H1 (cell line): ENCODE data around the gene OSBPL2. TPM values are rescaled to one million over a fixed set of nuclear protein-coding genes. Genes with fewer than 3 reads are reported as not detected.

ENCODE experiments used
- CTCF ChIA-PET: fragments of 300-600 bp; sonication (Branson Sonifier 250); formaldehyde crosslinking; loops from one replicate; lab custom pipeline; 2021; ENCODE audit not compliant: partially characterized antibody; lab: Charles Lee
- POLR2A ChIA-PET: fragments of 300-600 bp; sonication (Branson Sonifier 250); formaldehyde crosslinking; loops from one replicate; lab custom pipeline; 2021; ENCODE audit warnings: inconsistent platforms; ENCODE audit not compliant: partially characterized antibody; lab: Charles Lee
- DNase-seq, 2 experiments: peaks; one replicate each; pipeline versions ENCODE4 v3.0.0 to v3.0.0-alpha.2; 2010 to 2022; ENCODE audit warnings: low spot score in 2 of 2, low read depth in 1 of 2, mixed read lengths in 1 of 2
- FAIRE-seq: peaks from 2 replicates; lab custom pipeline; 2011; peaks lifted over from hg19 to GRCh38; lab: Jason Lieb, UNC
- H2AFZ ChIP-seq: 2 replicates; pipeline ENCODE4 v1.8.1; 2012; ENCODE audit warnings: low read length, inconsistent platforms
- H2AK5ac ChIP-seq: 2 replicates; pipeline ENCODE4 v1.6.1; 2013; ENCODE audit warnings: low read depth, low read length
- H2BK120ac ChIP-seq: replicated peaks from 2 replicates; pipeline ENCODE3; 2013; ENCODE audit warnings: low read depth, low read length, inconsistent platforms
- H2BK12ac ChIP-seq: 2 replicates; pipeline ENCODE4 v1.6.1; 2013; ENCODE audit warnings: low read depth, low read length
- H2BK15ac ChIP-seq: 2 replicates; pipeline ENCODE4 v1.6.1; 2013; ENCODE audit warnings: low read length
- H2BK20ac ChIP-seq: 2 replicates; pipeline ENCODE4 v1.6.1; 2013; ENCODE audit warnings: low read length
- H2BK5ac ChIP-seq: 2 replicates; pipeline ENCODE4 v1.6.1; 2013; ENCODE audit warnings: low read depth, low read length
- H3K14ac ChIP-seq: 2 replicates; pipeline ENCODE4 v1.6.1; 2013; ENCODE audit warnings: inconsistent platforms; ENCODE audit not compliant: insufficient read length
- H3K18ac ChIP-seq: 2 replicates; pipeline ENCODE4 v1.6.1; 2013; ENCODE audit warnings: low read length; ENCODE audit errors: extremely low read depth
- H3K23ac ChIP-seq: 2 replicates; pipeline ENCODE4 v1.6.1; 2013; ENCODE audit warnings: inconsistent platforms; ENCODE audit not compliant: insufficient read length
- H3K23me2 ChIP-seq: 2 replicates; pipeline ENCODE4 v1.6.1; 2013; ENCODE audit warnings: low read depth, low read length
- H3K27ac ChIP-seq: 2 replicates; pipeline ENCODE4 v1.6.1; 2011; ENCODE audit warnings: low read depth, low read length, inconsistent platforms
- H3K27me3 ChIP-seq, 4 experiments: replicated peaks in 1 of 4; 1 replicate in 1 of 4; 2 replicates in 3 of 4; pipeline versions ENCODE4 v1.6.1 to v1.8.1; 2011 to 2013; ENCODE audit warnings: low read length in 3 of 4, mild to moderate bottlenecking in 3 of 4, inconsistent platforms in 2 of 4, mixed read lengths in 2 of 4, moderate library complexity in 1 of 4; ENCODE audit not compliant: control insufficient read depth in 3 of 4, insufficient read depth in 3 of 4; ENCODE audit errors: extremely low read depth in 1 of 4
- H3K36me3 ChIP-seq, 4 experiments: 2 replicates each; pipeline versions ENCODE4 v1.6.1 to v1.8.1; 2011 to 2013; ENCODE audit warnings: mild to moderate bottlenecking in 4 of 4, low read length in 3 of 4, moderate library complexity in 2 of 4, control low read depth in 1 of 4, inconsistent platforms in 1 of 4; ENCODE audit not compliant: insufficient read depth in 4 of 4, control insufficient read depth in 2 of 4
- H3K4ac ChIP-seq: replicated peaks from 2 replicates; pipeline ENCODE3; 2013; ENCODE audit warnings: low read length, low read depth, mixed read lengths, inconsistent platforms; ENCODE audit not compliant: insufficient read length
- H3K4me1 ChIP-seq, 4 experiments: replicated peaks in 1 of 4; 1 replicate in 1 of 4; 2 replicates in 3 of 4; pipeline versions ENCODE4 v1.6.1 to v1.8.1; 2011 to 2013; ENCODE audit warnings: low read length in 3 of 4, inconsistent platforms in 2 of 4, mixed read lengths in 1 of 4; ENCODE audit not compliant: insufficient read depth in 4 of 4, control insufficient read depth in 3 of 4
- H3K4me2 ChIP-seq, 2 experiments: 2 replicates each; pipeline versions ENCODE4 v1.6.1 to v1.8.1; 2011 to 2013; ENCODE audit warnings: low read depth in 2 of 2, low read length in 2 of 2, control low read depth in 1 of 2, inconsistent platforms in 1 of 2, mild to moderate bottlenecking in 1 of 2; ENCODE audit not compliant: insufficient read depth in 1 of 2
- H3K4me3 ChIP-seq, 4 experiments: fragments of 200-600, 300-600 bp in 1 of 4; sonication (generic), shearing (Covaris generic), sonication (Bioruptor Twin) in 1 of 4; 2 replicates each; pipeline versions ENCODE4 v1.5.1 to v1.8.1; 2011 to 2016; ENCODE audit warnings: low read length in 4 of 4, low read depth in 3 of 4, control low read depth in 2 of 4, inconsistent platforms in 2 of 4, mild to moderate bottlenecking in 2 of 4, mixed read lengths in 1 of 4, moderate library complexity in 1 of 4; ENCODE audit not compliant: insufficient read depth in 2 of 4; ENCODE audit errors: extremely low read depth in 1 of 4
- H3K56ac ChIP-seq: replicated peaks from 2 replicates; pipeline ENCODE3; 2013; ENCODE audit warnings: low read depth, mild to moderate bottlenecking, mixed read lengths, low read length, inconsistent platforms; ENCODE audit not compliant: insufficient read length
- H3K79me1 ChIP-seq: 2 replicates; pipeline ENCODE4 v1.6.1; 2013; ENCODE audit warnings: low read depth, low read length, control low read depth
- H3K79me2 ChIP-seq, 2 experiments: 2 replicates each; pipeline versions ENCODE4 v1.6.1 to v1.8.1; 2012 to 2013; ENCODE audit warnings: low read length in 2 of 2, mild to moderate bottlenecking in 2 of 2, inconsistent platforms in 1 of 2; ENCODE audit not compliant: insufficient read depth in 2 of 2, control insufficient read depth in 1 of 2
- H3K9ac ChIP-seq, 4 experiments: replicated peaks in 1 of 4; 1 replicate in 1 of 4; 2 replicates in 3 of 4; pipeline versions ENCODE4 v1.6.1 to v1.8.1; 2011 to 2013; ENCODE audit warnings: low read depth in 3 of 4, low read length in 3 of 4, control low read depth in 2 of 4, mild to moderate bottlenecking in 2 of 4, moderate library complexity in 2 of 4, inconsistent platforms in 1 of 4; ENCODE audit errors: extremely low read depth in 1 of 4
- H3K9me3 ChIP-seq, 2 experiments: 2 replicates each; pipeline versions ENCODE4 v1.6.1 to v1.8.1; 2012 to 2013; ENCODE audit warnings: mild to moderate bottlenecking in 2 of 2, moderate library complexity in 2 of 2, control low read depth in 1 of 2, inconsistent platforms in 1 of 2, low read depth in 1 of 2, low read length in 1 of 2, mixed read lengths in 1 of 2; ENCODE audit not compliant: insufficient read depth in 2 of 2
- H4K20me1 ChIP-seq, 2 experiments: replicated peaks in 1 of 2; 2 replicates each; pipeline versions ENCODE3 to v1.8.1; 2011 to 2013; ENCODE audit warnings: inconsistent platforms in 2 of 2, low read length in 2 of 2, mild to moderate bottlenecking in 1 of 2; ENCODE audit not compliant: insufficient read depth in 2 of 2, control insufficient read depth in 1 of 2
- H4K5ac ChIP-seq: 2 replicates; pipeline ENCODE4 v1.6.1; 2013; ENCODE audit warnings: low read length, low read depth, mixed read lengths, inconsistent platforms; ENCODE audit not compliant: insufficient read length
- H4K8ac ChIP-seq: 2 replicates; pipeline ENCODE4 v1.8.0; 2013; ENCODE audit warnings: mild to moderate bottlenecking, moderate library complexity, low read length, inconsistent platforms; ENCODE audit not compliant: insufficient read depth; ENCODE audit errors: extremely low read depth
- H4K91ac ChIP-seq: replicated peaks from 2 replicates; pipeline ENCODE3; 2013; ENCODE audit warnings: low read length, mixed read lengths, inconsistent platforms; ENCODE audit not compliant: insufficient read length
- CREB1 ChIP-seq: IDR thresholded peaks from 2 replicates; pipeline ENCODE4 v1.6.1; 2012; ENCODE audit warnings: inconsistent platforms
- KDM4A ChIP-seq: IDR thresholded peaks from one replicate; pipeline ENCODE4 v1.7.1; 2012; ENCODE audit warnings: low read depth, mild to moderate bottlenecking, moderate library complexity, low read length, inconsistent platforms; ENCODE audit not compliant: severe bottlenecking
- SIN3A ChIP-seq, 2 experiments: IDR thresholded peaks in 1 of 2; conservative IDR thresholded peaks in 1 of 2; 2 replicates each; pipeline ENCODE4 v1.6.1; 2011 to 2012; ENCODE audit warnings: low read length in 2 of 2, improper control_type of control experiment in 1 of 2, low read depth in 1 of 2, mild to moderate bottlenecking in 1 of 2
- TBP ChIP-seq: IDR thresholded peaks from 2 replicates; pipeline ENCODE4 v1.6.1; 2011; ENCODE audit warnings: low read depth, low read length, improper control_type of control experiment
- WGBS, 2 experiments: shearing (Covaris generic) in 1 of 2; methylation state at CpG; one replicate each; pipeline versions ENCODE4 v1.1.6 to v1.1.7; 2013 to 2015; ENCODE audit warnings: low lambda C conversion rate in 2 of 2, mixed read lengths in 2 of 2, inconsistent platforms in 1 of 2, low coverage in 1 of 2, missing lambda C conversion rate in 1 of 2; ENCODE audit not compliant: insufficient replicate concordance in 2 of 2, insufficient coverage in 1 of 2, insufficient read length in 1 of 2; ENCODE audit errors: extremely low coverage in 1 of 2, missing lambda C conversion rate in 1 of 2; 5-methylcytosine and 5-hydroxymethylcytosine counted together
- polyA plus RNA-seq, 7 experiments: library from polyadenylated mRNA; depleted of rRNA in 3 of 7; stranded (reverse) in 5 of 7; unstranded in 2 of 7; fragments of >200 nt in 5 of 7; fragments of 200-250 nt in 2 of 7; gene quantifications; 1 replicate in 5 of 7; 2 replicates in 1 of 7; 4 replicates in 1 of 7; pipeline versions ENCODE4 v1.2.1 to v1.2.3, GENCODE V29; 2011 to 2013; ENCODE audit warnings: missing spikeins in 2 of 7, mixed read lengths in 2 of 7
- total RNA-seq: library from RNA; stranded (reverse); fragmentation: NEBNext Ultra II Directional; extraction: Animal tissue kit (Norgen Biotek cat#: 25700); gene quantifications from 2 replicates; pipeline ENCODE4 v1.2.1, GENCODE V29; 2021
- TF ChIP-seq, protein P1 (sequence below): IDR thresholded peaks from 2 replicates; pipeline ENCODE4 v1.6.1; 2012; ENCODE audit warnings: inconsistent platforms
- TF ChIP-seq, protein P2 (sequence below), 3 experiments: IDR thresholded peaks; 1 replicate in 2 of 3; 2 replicates in 1 of 3; pipeline versions ENCODE4 v1.5.1 to v1.6.1; 2011; ENCODE audit warnings: low read length in 3 of 3, mild to moderate bottlenecking in 3 of 3, inconsistent platforms in 2 of 3, low read depth in 1 of 3, moderate library complexity in 1 of 3; ENCODE audit not compliant: insufficient read depth in 1 of 3; ENCODE audit errors: control extremely low read depth in 1 of 3

The OSBPL2 gene
- total and polyA plus RNA-seq, 2 of the 8 experiments (the other 6 are each of a cell fraction or from before 2014, with no cell fraction given) = 11.7 to 42.4 TPM

DNA sequence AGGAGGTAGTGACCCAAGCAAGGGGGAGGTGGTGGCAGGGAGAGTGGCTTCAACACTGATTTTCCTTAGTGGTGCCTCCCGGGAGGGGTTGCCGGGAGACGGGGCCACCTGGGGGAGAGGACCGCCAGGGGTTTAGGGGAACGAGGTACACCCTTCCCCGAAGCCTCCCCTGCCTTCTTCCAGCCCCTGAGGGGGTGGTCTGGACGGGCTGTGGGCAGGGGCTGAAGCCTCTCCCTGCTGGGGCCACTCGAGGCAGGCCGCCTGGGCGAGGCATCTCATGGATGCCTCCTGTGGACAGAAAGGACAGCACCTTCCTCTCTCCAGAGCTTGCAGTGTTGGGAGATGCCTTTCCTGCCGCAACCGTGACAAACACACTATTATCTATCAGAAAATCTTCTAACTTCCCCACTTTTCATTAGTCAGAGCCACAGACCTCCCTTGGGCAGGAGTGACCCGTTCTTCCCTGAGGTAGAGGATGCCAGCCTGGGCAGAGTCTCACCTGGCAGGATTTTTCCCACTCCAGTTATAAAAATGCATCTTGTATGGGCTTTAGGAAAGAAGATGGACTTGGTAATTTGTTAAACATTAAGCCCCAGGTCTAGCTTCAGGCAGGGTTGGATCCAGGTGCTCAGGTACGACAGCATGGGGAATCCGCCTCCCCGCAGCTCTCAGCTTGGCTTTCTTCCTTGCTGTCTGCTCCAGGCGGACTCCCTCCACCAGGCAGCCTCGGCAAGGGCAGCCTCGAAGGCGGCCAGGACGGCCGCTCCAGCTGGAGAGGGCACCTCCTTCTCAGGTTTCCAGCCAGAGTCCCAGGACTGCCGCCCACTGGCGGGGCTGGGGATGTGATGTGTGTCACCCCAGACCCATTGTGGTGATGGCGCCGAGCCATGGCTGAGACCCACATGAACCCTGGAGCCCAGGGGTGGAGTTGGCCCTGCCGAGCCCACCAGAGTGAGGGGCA is 29.2 kb upstream of the OSBPL2 start:
- Histone ChIP-seq H3K4me2 (no peak overlapping the region), H3K79me1 (no peaks in the 10 kb centered on the region), H3K27me3 (no peaks in the 10 kb centered on the region), H2AK5ac (no peak overlapping the region), H2AFZ (no peak overlapping the region), H2BK20ac (no peak overlapping the region), H3K4me3 (no peak overlapping the region), H3K23me2 (no peaks in the 10 kb centered on the region), H3K56ac (no peak overlapping the region), H2BK15ac (peak overlapping the region; percentile 81; the same call in 1 of the 2 replicates), H3K4me1 (peaks cover 0 to 3% (median 0%) of the 10 kb centered on the region in 4 experiments; a peak in 1 of 7 replicates), H3K4ac (no peak overlapping the region), H3K79me2 (no peaks in the 10 kb centered on the region), H3K9ac (no peak overlapping the region), H3K23ac (no peak overlapping the region), H2BK12ac (0 out of 2 replicates have a peak overlapping the region, but pooled peaks have one; percentile 75), H4K5ac (no peak overlapping the region), H2BK120ac (no peak overlapping the region), H3K18ac (no peak overlapping the region), H2BK5ac (no peak overlapping the region), H3K9me3 (no peaks in the 10 kb centered on the region), H3K36me3 (no peaks in the 10 kb centered on the region), H3K27ac (no peak overlapping the region; the same call in 1 of the 2 replicates), H3K14ac (no peak overlapping the region), H4K20me1 (peaks cover 0 to 2% of the 10 kb centered on the region in 2 experiments), H4K91ac (no peak overlapping the region), H4K8ac (peak overlapping the region; percentile 80; the same call in 1 of the 2 replicates)
- DNase-seq = peak in 1 of 2 experiments; percentile 82
- FAIRE-seq = peak; percentile 39
- POLR2A ChIA-PET = interaction anchor here (1.2 kb wide), 1 partner anchor 10 kb away, joined by 4 read pairs; no protein-coding TSS in a partner anchor
- CTCF ChIA-PET = interaction anchor here (0.7 to 2.5 kb wide), 14 partner anchors 8 to 198 kb away, joined by 3 to 9 read pairs (median 4); no protein-coding TSS in a partner anchor
- WGBS, 2 experiments = 67% methylated on average over 25 of the region's 27 CpGs; no CpG with 5 or more reads in 1 of the 2 experiments
- TF ChIP-seq TBP (peak; percentile 34; the same call in 1 of the 2 replicates), SIN3A (conservative IDR thresholded peaks at IDR 0.05 in 1 of 2, IDR thresholded peaks at IDR 0.05 in 1 of 2; ENCODE audit: low read depth in 1 of 2, low read length in 2 of 2) (peak in 1 of 2 experiments; percentile 69; a peak in 1 of 4 replicates), KDM4A (no peak), CREB1 (peak; percentile 68)
- TF ChIP-seq, protein P1, sequence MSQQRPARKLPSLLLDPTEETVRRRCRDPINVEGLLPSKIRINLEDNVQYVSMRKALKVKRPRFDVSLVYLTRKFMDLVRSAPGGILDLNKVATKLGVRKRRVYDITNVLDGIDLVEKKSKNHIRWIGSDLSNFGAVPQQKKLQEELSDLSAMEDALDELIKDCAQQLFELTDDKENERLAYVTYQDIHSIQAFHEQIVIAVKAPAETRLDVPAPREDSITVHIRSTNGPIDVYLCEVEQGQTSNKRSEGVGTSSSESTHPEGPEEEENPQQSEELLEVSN = no peak
- TF ChIP-seq, protein P2, sequence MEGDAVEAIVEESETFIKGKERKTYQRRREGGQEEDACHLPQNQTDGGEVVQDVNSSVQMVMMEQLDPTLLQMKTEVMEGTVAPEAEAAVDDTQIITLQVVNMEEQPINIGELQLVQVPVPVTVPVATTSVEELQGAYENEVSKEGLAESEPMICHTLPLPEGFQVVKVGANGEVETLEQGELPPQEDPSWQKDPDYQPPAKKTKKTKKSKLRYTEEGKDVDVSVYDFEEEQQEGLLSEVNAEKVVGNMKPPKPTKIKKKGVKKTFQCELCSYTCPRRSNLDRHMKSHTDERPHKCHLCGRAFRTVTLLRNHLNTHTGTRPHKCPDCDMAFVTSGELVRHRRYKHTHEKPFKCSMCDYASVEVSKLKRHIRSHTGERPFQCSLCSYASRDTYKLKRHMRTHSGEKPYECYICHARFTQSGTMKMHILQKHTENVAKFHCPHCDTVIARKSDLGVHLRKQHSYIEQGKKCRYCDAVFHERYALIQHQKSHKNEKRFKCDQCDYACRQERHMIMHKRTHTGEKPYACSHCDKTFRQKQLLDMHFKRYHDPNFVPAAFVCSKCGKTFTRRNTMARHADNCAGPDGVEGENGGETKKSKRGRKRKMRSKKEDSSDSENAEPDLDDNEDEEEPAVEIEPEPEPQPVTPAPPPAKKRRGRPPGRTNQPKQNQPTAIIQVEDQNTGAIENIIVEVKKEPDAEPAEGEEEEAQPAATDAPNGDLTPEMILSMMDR (IDR thresholded peaks at IDR 0.05; ENCODE audit: control extremely low read depth in 1 of 3, insufficient read depth in 1 of 3, low read depth in 1 of 3, low read length in 3 of 3) = peak; percentile 61 to 69 (median 67)
